Skeletal muscle tissue (tissue), 4 donors: ENCODE results near the gene ACER3. TPM values are rescaled to one million over a fixed set of nuclear protein-coding genes. Genes with fewer than 3 reads are reported as not detected.
"Not testable (repeated sequence)": the region's sequence is repeated elsewhere in the genome, so short reads cannot be mapped to it uniquely, and the experiment has no call there.

Experiments used
- H3K27ac ChIP-seq: one replicate; pipeline ENCODE4 v1.7.0; 2013; ENCODE audit warnings: mild to moderate bottlenecking, low read depth, low read length, inconsistent platforms
- H3K27me3 ChIP-seq, 3 donors: one replicate each; pipeline ENCODE4 v1.7.0; 2013; ENCODE audit warnings: low read length in 3 of 3; ENCODE audit not compliant: control insufficient read depth in 3 of 3, insufficient read depth in 3 of 3
- H3K36me3 ChIP-seq, 3 donors: one replicate each; pipeline ENCODE4 v1.7.0; 2013; ENCODE audit warnings: low read length in 3 of 3; ENCODE audit not compliant: control insufficient read depth in 3 of 3, insufficient read depth in 3 of 3
- H3K4me1 ChIP-seq, 3 donors: one replicate each; pipeline ENCODE4 v1.7.0; 2013; ENCODE audit warnings: low read length in 3 of 3, mild to moderate bottlenecking in 3 of 3; ENCODE audit not compliant: control insufficient read depth in 3 of 3, insufficient read depth in 3 of 3
- H3K4me3 ChIP-seq, 3 donors: one replicate each; pipeline ENCODE4 v1.7.0; 2013; ENCODE audit warnings: low read length in 3 of 3
- H3K9ac ChIP-seq, 3 donors: one replicate each; pipeline ENCODE4 v1.7.0; 2013; ENCODE audit warnings: low read length in 3 of 3, mild to moderate bottlenecking in 3 of 3, moderate library complexity in 2 of 3, low read depth in 1 of 3
- H3K9me3 ChIP-seq, 3 donors: one replicate each; pipeline ENCODE4 v1.7.0; 2013; ENCODE audit warnings: low read length in 3 of 3; ENCODE audit not compliant: control insufficient read depth in 3 of 3
- total RNA-seq: library from RNA; depleted of rRNA; stranded (reverse); fragments of >200 nt; gene quantifications from one replicate; pipeline ENCODE4 v1.2.3, GENCODE V29; 2014
- donor health status: Osteomylitis.

Gene ACER3
- total RNA-seq, 1 donor from 2014 or later = 7.3 TPM

- Histone ChIP-seq H3K36me3 (no peaks in the 10 kb centered on the region), H3K4me1 (peaks cover 7 to 9% (median 9%) of the 10 kb centered on the region in 3 donors), H3K4me3 (peak overlapping the region; percentile 88 to 90 (median 90)), H3K27ac (peak overlapping the region; percentile 84), H3K27me3 (no peaks in the 10 kb centered on the region), H3K9me3 (no peaks in the 10 kb centered on the region), H3K9ac (peak overlapping the region; percentile 87 to 90 (median 87))
Observed at GRCh38 chr11:76861490-76861953, 804 bp downstream of the ACER3 start.

GRCh38 chr11:76862794-76863193, 2.1 kb downstream of the ACER3 start:
- H3K27me3 ChIP-seq, H3K4me1 ChIP-seq, H3K9ac ChIP-seq, H3K36me3 ChIP-seq, H3K4me3 ChIP-seq, H3K9me3 ChIP-seq, H3K27ac ChIP-seq: not testable (repeated sequence)

GRCh38 chr11:76863196-76863777, 2.6 kb downstream of the ACER3 start:
- no peak overlapping the region for H3K27ac ChIP-seq
- H3K27me3 ChIP-seq = no peaks in the 10 kb centered on the region
- no peaks in the 10 kb centered on the region for H3K9me3 ChIP-seq
- H3K9ac ChIP-seq = no peak overlapping the region
- H3K4me3 ChIP-seq = peak overlapping the region in 1 of 3 donors; percentile 14
- peaks cover 0 to under 1% (median 0%) of the 10 kb centered on the region in 3 donors for H3K36me3 ChIP-seq
- peaks cover 7 to 9% (median 9%) of the 10 kb centered on the region in 3 donors for H3K4me1 ChIP-seq

GRCh38 chr11:76872959-76873827, 12.5 kb downstream of the ACER3 start:
- H3K27ac ChIP-seq = no peak overlapping the region
- no peaks in the 10 kb centered on the region for H3K9me3 ChIP-seq
- no peaks in the 10 kb centered on the region for H3K4me1 ChIP-seq
- H3K36me3 ChIP-seq = peaks cover 0 to 5% (median 0%) of the 10 kb centered on the region in 3 donors
- no peak overlapping the region for H3K4me3 ChIP-seq
- H3K9ac ChIP-seq = no peak overlapping the region
- H3K27me3 ChIP-seq = no peaks in the 10 kb centered on the region

GRCh38 chr11:76878014-76878413, 17.3 kb downstream of the ACER3 start:
- Histone ChIP-seq H3K4me1 (peaks cover 0 to 2% (median 0%) of the 10 kb centered on the region in 3 donors), H3K27me3 (no peaks in the 10 kb centered on the region), H3K9ac (no peak overlapping the region), H3K9me3 (no peaks in the 10 kb centered on the region), H3K27ac (no peak overlapping the region), H3K36me3 (no peaks in the 10 kb centered on the region), H3K4me3 (no peak overlapping the region)

GRCh38 chr11:76880314-76880713, 19.6 kb downstream of the ACER3 start:
- Histone ChIP-seq H3K27ac (no peak overlapping the region), H3K4me1 (peaks cover 0 to 2% (median 1%) of the 10 kb centered on the region in 3 donors), H3K36me3 (no peaks in the 10 kb centered on the region), H3K9ac (no peak overlapping the region), H3K9me3 (no peaks in the 10 kb centered on the region), H3K4me3 (peak overlapping the region in 1 of 3 donors; percentile 27), H3K27me3 (no peaks in the 10 kb centered on the region)

- peaks cover 0 to 2% (median 2%) of the 10 kb centered on the region in 3 donors for H3K4me1 ChIP-seq
- H3K9ac ChIP-seq = no peak overlapping the region
- no peaks in the 10 kb centered on the region for H3K27me3 ChIP-seq
Observed at GRCh38 chr11:76880956-76881355, 20.2 kb downstream of the ACER3 start.

GRCh38 chr11:76885390-76886097, 24.8 kb downstream of the ACER3 start:
- Histone ChIP-seq H3K27me3 (no peaks in the 10 kb centered on the region), H3K27ac (no peak overlapping the region), H3K9ac (no peak overlapping the region), H3K36me3 (peaks cover 0 to 3% (median 0%) of the 10 kb centered on the region in 3 donors), H3K4me1 (peaks cover 0 to 2% (median 0%) of the 10 kb centered on the region in 3 donors), H3K4me3 (peak overlapping the region in 1 of 3 donors; percentile 14), H3K9me3 (no peaks in the 10 kb centered on the region)

More at GRCh38 chr11:76880956-76881355, 20.2 kb downstream of the ACER3 start:
- H3K36me3 ChIP-seq = no peaks in the 10 kb centered on the region
- H3K4me3 ChIP-seq = no peak overlapping the region
- H3K27ac ChIP-seq = no peak overlapping the region
- no peaks in the 10 kb centered on the region for H3K9me3 ChIP-seq

GRCh38 chr11:76888989-76889388, 28.3 kb downstream of the ACER3 start:
- H3K9ac ChIP-seq = no peak overlapping the region
- H3K27me3 ChIP-seq = no peaks in the 10 kb centered on the region
- H3K4me1 ChIP-seq = peaks cover 0 to 2% (median 0%) of the 10 kb centered on the region in 3 donors
- H3K27ac ChIP-seq = no peak overlapping the region
- peaks cover 0 to 3% (median 0%) of the 10 kb centered on the region in 3 donors for H3K36me3 ChIP-seq
- H3K9me3 ChIP-seq = no peaks in the 10 kb centered on the region
- no peak overlapping the region for H3K4me3 ChIP-seq
